Thoracic aorta (tissue), 2 donors: ENCODE data around the gene PLD4. TPM values are rescaled to one million over a fixed set of nuclear protein-coding genes. Genes with fewer than 3 reads are reported as not detected.

Experiments used
- ATAC-seq: fragments of 150-250 bp; one replicate; pipeline ENCODE4 v1.8.0; 2017; ENCODE audit warnings: low read depth; ENCODE audit not compliant: insufficient number of reproducible peaks, low FRiP score
- DNase-seq: peaks from one replicate; pipeline ENCODE4 v3.0.0-alpha.2; 2020; ENCODE audit warnings: low spot score
- H3K27ac ChIP-seq, 2 donors: fragments of 200-600 bp; sonication (generic); 1 replicate in 1 of 2; 2 replicates in 1 of 2; pipeline ENCODE4 v1.5.1; 2016; ENCODE audit warnings: mild to moderate bottlenecking in 2 of 2, moderate library complexity in 2 of 2
- H3K27me3 ChIP-seq: fragments of 200-600 bp; sonication (generic); replicated peaks from 2 replicates; pipeline ENCODE4 v1.6.0; 2016; ENCODE audit warnings: mild to moderate bottlenecking; ENCODE audit not compliant: insufficient read depth
- H3K36me3 ChIP-seq: fragments of 200-600 bp; sonication (generic); one replicate; pipeline ENCODE4 v1.5.1; 2016
- H3K4me1 ChIP-seq, 2 donors: fragments of 200-600 bp; sonication (generic); 1 replicate in 1 of 2; 2 replicates in 1 of 2; pipeline versions ENCODE4 v1.5.1 to v1.6.0; 2016; ENCODE audit warnings: low read depth in 2 of 2, mild to moderate bottlenecking in 1 of 2; ENCODE audit not compliant: control insufficient read depth in 1 of 2
- H3K4me3 ChIP-seq: fragments of 200-600 bp; sonication (generic); 2 replicates; pipeline ENCODE4 v1.5.1; 2016; ENCODE audit warnings: mild to moderate bottlenecking
- H3K9me3 ChIP-seq: fragments of 200-600 bp; sonication (generic); 2 replicates; pipeline ENCODE4 v1.5.1; 2016
- total RNA-seq, 2 donors: library from RNA; depleted of rRNA; stranded (reverse); fragments of >200 nt; gene quantifications; one replicate each; pipeline versions ENCODE4 v1.1.0 to v1.2.3, GENCODE V29; 2016
- TF ChIP-seq, protein P1 (sequence below): fragments of 200-600 bp; sonication (generic); IDR thresholded peaks from one replicate; pipeline ENCODE4 v1.5.1; 2019; ENCODE audit warnings: antibody characterized with exemption

The PLD4 gene
- total RNA-seq, 2 donors from 2014 or later: 0.35 TPM; not detected in 1

- ATAC-seq (no peak), DNase-seq (no peak)
- peaks cover 12% of the 10 kb centered on the region for H3K36me3 ChIP-seq
These were observed 29.4 kb downstream of the PLD4 start for GRCh38 chr14:104953896-104954656.

DNA sequence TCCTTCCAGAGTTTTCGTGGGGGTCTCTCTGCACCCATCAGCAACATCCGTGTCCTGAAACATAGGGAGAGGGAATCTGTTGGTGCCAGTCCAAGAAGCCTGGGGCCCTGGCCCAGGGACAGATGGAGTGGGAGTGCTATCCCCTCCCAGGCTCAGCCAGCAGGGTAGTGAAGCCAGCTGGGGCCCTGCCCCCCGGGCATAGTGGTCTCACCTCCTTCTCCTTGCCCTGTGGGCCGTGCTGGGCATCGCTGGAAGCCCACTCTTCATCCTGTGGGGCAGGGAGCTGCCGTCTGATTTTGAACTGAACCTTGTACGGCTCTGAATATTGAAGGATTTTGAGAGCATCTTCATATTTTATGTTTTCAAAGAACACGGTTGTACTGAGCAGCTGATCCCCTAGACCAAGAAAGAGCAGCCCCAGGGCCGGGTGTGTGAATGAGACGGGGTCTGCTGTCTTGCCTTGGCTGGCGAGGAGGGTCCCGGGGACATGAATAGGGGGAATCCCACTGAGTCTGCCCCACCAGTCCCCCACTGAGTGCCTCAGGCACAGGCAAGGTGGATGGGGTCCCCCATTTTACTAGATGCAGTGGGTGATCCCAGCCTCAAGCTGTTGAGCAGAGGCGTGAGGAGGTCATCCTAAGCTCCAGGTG lies 30.2 kb downstream of the PLD4 start:
- no peaks in the 10 kb centered on the region for H3K27me3 ChIP-seq
- DNase-seq (no peak), ATAC-seq (no peak)
- H3K4me1 ChIP-seq: no peaks in the 10 kb centered on the region
- TF ChIP-seq, protein P1, sequence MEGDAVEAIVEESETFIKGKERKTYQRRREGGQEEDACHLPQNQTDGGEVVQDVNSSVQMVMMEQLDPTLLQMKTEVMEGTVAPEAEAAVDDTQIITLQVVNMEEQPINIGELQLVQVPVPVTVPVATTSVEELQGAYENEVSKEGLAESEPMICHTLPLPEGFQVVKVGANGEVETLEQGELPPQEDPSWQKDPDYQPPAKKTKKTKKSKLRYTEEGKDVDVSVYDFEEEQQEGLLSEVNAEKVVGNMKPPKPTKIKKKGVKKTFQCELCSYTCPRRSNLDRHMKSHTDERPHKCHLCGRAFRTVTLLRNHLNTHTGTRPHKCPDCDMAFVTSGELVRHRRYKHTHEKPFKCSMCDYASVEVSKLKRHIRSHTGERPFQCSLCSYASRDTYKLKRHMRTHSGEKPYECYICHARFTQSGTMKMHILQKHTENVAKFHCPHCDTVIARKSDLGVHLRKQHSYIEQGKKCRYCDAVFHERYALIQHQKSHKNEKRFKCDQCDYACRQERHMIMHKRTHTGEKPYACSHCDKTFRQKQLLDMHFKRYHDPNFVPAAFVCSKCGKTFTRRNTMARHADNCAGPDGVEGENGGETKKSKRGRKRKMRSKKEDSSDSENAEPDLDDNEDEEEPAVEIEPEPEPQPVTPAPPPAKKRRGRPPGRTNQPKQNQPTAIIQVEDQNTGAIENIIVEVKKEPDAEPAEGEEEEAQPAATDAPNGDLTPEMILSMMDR: no peak
- peaks cover 12% of the 10 kb centered on the region for H3K36me3 ChIP-seq
- H3K4me3 ChIP-seq: no peak overlapping the region
- H3K9me3 ChIP-seq: no peaks in the 10 kb centered on the region
- H3K27ac ChIP-seq: no peak overlapping the region

More at GRCh38 chr14:104953896-104954656, 29.4 kb downstream of the PLD4 start:
- Histone ChIP-seq H3K4me3 (no peak overlapping the region), H3K4me1 (no peaks in the 10 kb centered on the region), H3K27ac (no peak overlapping the region), H3K27me3 (no peaks in the 10 kb centered on the region), H3K9me3 (no peaks in the 10 kb centered on the region)
- TF ChIP-seq, protein P1: no peak

GRCh38 chr14:104955396-104955770 lies 30.7 kb downstream of the PLD4 start:
- Histone ChIP-seq H3K36me3 (peaks cover 12% of the 10 kb centered on the region), H3K27me3 (no peaks in the 10 kb centered on the region), H3K4me1 (no peaks in the 10 kb centered on the region), H3K27ac (no peak overlapping the region), H3K9me3 (no peaks in the 10 kb centered on the region), H3K4me3 (no peak overlapping the region)
- ATAC-seq (no peak), DNase-seq (no peak)
- TF ChIP-seq, protein P1: no peak

GRCh38 chr14:104956290-104956890 lies 31.7 kb downstream of the PLD4 start:
- Histone ChIP-seq H3K27ac (no peak overlapping the region), H3K27me3 (no peaks in the 10 kb centered on the region), H3K4me1 (no peaks in the 10 kb centered on the region), H3K36me3 (peaks cover 12% of the 10 kb centered on the region), H3K9me3 (no peaks in the 10 kb centered on the region), H3K4me3 (no peak overlapping the region)
- TF ChIP-seq, protein P1: no peak
- DNase-seq: no peak
- no peak for ATAC-seq
